K562 (cell line): ENCODE data around the gene FARP1. TPM values are rescaled to one million over a fixed set of nuclear protein-coding genes. Genes with fewer than 3 reads are reported as not detected.
A peak's percentile ranks its signal among the peaks of the same experiment; 100 is the strongest.

Source experiments
- CREB1 ChIP-seq, 2 experiments: sonication (generic) in 1 of 2; formaldehyde crosslinking in 1 of 2; IDR thresholded peaks; 2 replicates each; pipeline versions ENCODE4 v1.6.1 to v1.8.0; 2012 to 2022; ENCODE audit warnings: inconsistent platforms in 1 of 2, mild to moderate bottlenecking in 1 of 2, missing genetic modification reagents in 1 of 2, moderate library complexity in 1 of 2
- ETS1 ChIP-seq: conservative IDR thresholded peaks from 2 replicates; pipeline ENCODE4 v1.6.1; 2011; ENCODE audit warnings: low read depth, mild to moderate bottlenecking, low read length; ENCODE audit not compliant: control insufficient read depth
- MBD2 ChIP-seq: sonication (generic); IDR thresholded peaks from 2 replicates; pipeline ENCODE4 v1.6.1; 2016; ENCODE audit warnings: low read depth, borderline replicate concordance
- MCM3 ChIP-seq: fragments of 450-650 bp; IDR thresholded peaks from 2 replicates; pipeline ENCODE4 v1.6.1; 2016
- NFE2 ChIP-seq: IDR thresholded peaks from 2 replicates; pipeline ENCODE4 v1.6.1; 2014; ENCODE audit warnings: antibody characterized with exemption, low read depth
- NONO ChIP-seq, 2 experiments: fragments of 200-400 bp in 1 of 2; fragments of 450-650 bp in 1 of 2; formaldehyde crosslinking in 1 of 2; IDR thresholded peaks; 2 replicates each; pipeline ENCODE4 v1.6.1; 2017; ENCODE audit warnings: low read depth in 2 of 2, mild to moderate bottlenecking in 2 of 2, moderate library complexity in 2 of 2, low read length in 1 of 2
- NR2C1 ChIP-seq, 2 experiments: fragments of 450-650 bp; IDR thresholded peaks; 2 replicates each; pipeline ENCODE4 v1.6.1; 2017; ENCODE audit warnings: mild to moderate bottlenecking in 2 of 2, antibody characterized with exemption in 1 of 2, inconsistent platforms in 1 of 2, missing compliant biosample characterization in 1 of 2, missing genetic modification characterization in 1 of 2
- PKNOX1 ChIP-seq: fragments of 450-650 bp; IDR thresholded peaks from 2 replicates; pipeline ENCODE4 v1.6.1; 2016
- RCOR1 ChIP-seq, 2 experiments: IDR thresholded peaks; 2 replicates each; pipeline ENCODE4 v1.6.1; 2012; ENCODE audit warnings: low read depth in 2 of 2, low read length in 2 of 2, borderline replicate concordance in 1 of 2, improper control_type of control experiment in 1 of 2
- SETDB1 ChIP-seq: IDR thresholded peaks from one replicate; pipeline ENCODE4 v1.6.1; 2012; ENCODE audit warnings: low read length, control low read depth, inconsistent platforms
- SOX6 ChIP-seq: fragments of 450-650 bp; IDR thresholded peaks from 2 replicates; pipeline ENCODE4 v1.6.1; 2014; ENCODE audit warnings: mild to moderate bottlenecking
- SRSF1 ChIP-seq: fragments of 200-400 bp; formaldehyde crosslinking; IDR thresholded peaks from 2 replicates; pipeline ENCODE4 v1.6.1; 2017; ENCODE audit warnings: mild to moderate bottlenecking, low read depth, low read length, moderate library complexity
- TAL1 ChIP-seq: fragments of 450-650 bp; IDR thresholded peaks from 2 replicates; pipeline ENCODE4 v1.6.1; 2016; ENCODE audit warnings: mild to moderate bottlenecking
- TBL1XR1 ChIP-seq, 2 experiments: IDR thresholded peaks; 2 replicates each; pipeline ENCODE4 v1.6.1; 2012; ENCODE audit warnings: improper control_type of control experiment in 2 of 2, low read length in 2 of 2, mild to moderate bottlenecking in 1 of 2
- ZNF212 ChIP-seq: fragments of 450-650 bp; formaldehyde crosslinking; IDR thresholded peaks from 2 replicates; pipeline ENCODE4 v1.4.0; 2020; ENCODE audit warnings: mild to moderate bottlenecking
- ZNF316 ChIP-seq: fragments of 450-650 bp; IDR thresholded peaks from 2 replicates; pipeline ENCODE4 v1.6.1; 2016
- ZNF717 ChIP-seq: fragments of 250-450 bp; sonication (Bioruptor Pico); IDR thresholded peaks from 2 replicates; pipeline ENCODE4 v1.5.0; 2021
- polyA plus RNA-seq, 8 experiments: library from polyadenylated mRNA; depleted of rRNA in 4 of 8; stranded (reverse) in 5 of 8; unstranded in 3 of 8; fragments of >200 nt; fragmentation: Nextera tagmentation in 2 of 8; fragmentation: Illumina TruSeq in 1 of 8; extraction: Ambion mirVana in 2 of 8; extraction: Trizol in 1 of 8; gene quantifications; 2 replicates each; pipeline versions ENCODE4 v1.2.1 to v1.2.3, GENCODE V29; 2011 to 2014; ENCODE audit warnings: inconsistent platforms in 1 of 8, missing spikeins in 1 of 8
- total RNA-seq, 7 experiments: library from RNA; depleted of rRNA in 6 of 7; stranded (reverse); fragments of >200 nt in 6 of 7; fragmentation: Illumina TruSeq in 2 of 7; extraction: Trizol in 2 of 7; gene quantifications; 2 replicates each; pipeline versions ENCODE4 v1.2.1 to v1.2.3, GENCODE V29; 2011 to 2021; ENCODE audit warnings: low replicate concordance in 1 of 7

Gene FARP1
- total and polyA plus RNA-seq, 9 of the 15 experiments (the other 6 are each of a cell fraction or from before 2014, with no cell fraction given) = 0.03 to 0.29 (median 0.05) TPM; not detected in 3

GRCh38 chr13:98480915-98481877, 338.3 kb downstream of the FARP1 start (continued):
- TF ChIP-seq CREB1 (IDR thresholded peaks at IDR 0.05) = peak; percentile 31; the same call in 1 of the 2 replicates
- peak; percentile 37; the same call in 1 of the 2 replicates for TF ChIP-seq CREB1 (CRISPR knock-in tag; IDR thresholded peaks at IDR 0.05)
- peak; percentile 88 for TF ChIP-seq NFE2
- no peak for TF ChIP-seq NR2C1 (IDR thresholded peaks at IDR 0.05)
- peak; percentile 19; the same call in 1 of the 2 replicates for TF ChIP-seq NR2C1 (tag; IDR thresholded peaks at IDR 0.05)
- TF ChIP-seq NONO (IDR thresholded peaks at IDR 0.05; ENCODE audit: low read depth in 2 of 2, low read length in 1 of 2) = no peak
- peak; percentile 50; the same call in 1 of the 2 replicates for TF ChIP-seq TAL1
- TF ChIP-seq ZNF316 = peak; percentile 74
- TF ChIP-seq ZNF212 (CRISPR knock-in tag) = no peak
- no peak for TF ChIP-seq SETDB1
- no peak for TF ChIP-seq ZNF717 (CRISPR knock-in tag)
- TF ChIP-seq MBD2 = 0 out of 2 replicates have a peak, but pooled peaks have one; percentile 8
- TF ChIP-seq PKNOX1 = peak; percentile 92
- TF ChIP-seq MCM3 = no peak
- TF ChIP-seq ETS1 = no peak
- peak in 1 of 2 experiments; percentile 40; a peak in 1 of 4 replicates for TF ChIP-seq TBL1XR1 (IDR thresholded peaks at IDR 0.05; ENCODE audit: low read length in 2 of 2)
- TF ChIP-seq SOX6 = peak; percentile 48; the same call in 1 of the 2 replicates
- no peak for TF ChIP-seq SRSF1
- peak in 1 of 2 experiments; percentile 85; a peak in 3 of 4 replicates for TF ChIP-seq RCOR1 (IDR thresholded peaks at IDR 0.05; ENCODE audit: borderline replicate concordance in 1 of 2, low read depth in 2 of 2, low read length in 2 of 2)
